Fibroblast of villous mesenchyme (primary cell): ENCODE measurements around the gene LSM10. TPM values are rescaled to one million over a fixed set of nuclear protein-coding genes. Genes with fewer than 3 reads are reported as not detected.
A peak's percentile ranks its signal among the peaks of the same experiment; 100 is the strongest.

Source experiments
- DNase-seq: peaks from one replicate; pipeline ENCODE4 v3.0.0-alpha.2; 2010; ENCODE audit warnings: low read depth
- H3K4me3 ChIP-seq: 2 replicates; pipeline ENCODE4 v1.5.1; 2011; ENCODE audit warnings: low read depth, mild to moderate bottlenecking, low read length
- CTCF ChIP-seq: IDR thresholded peaks from 2 replicates; pipeline ENCODE4 v1.5.1; 2012; ENCODE audit warnings: low read depth, mild to moderate bottlenecking, low read length; ENCODE audit not compliant: insufficient read depth
- total RNA-seq: library from RNA; depleted of rRNA; stranded (reverse); fragments of >200 nt; gene quantifications from 2 replicates; pipeline ENCODE4 v1.2.3, GENCODE V29; 2012

LSM10 gene
- total RNA-seq, 1 donor = 6.9 TPM

- DNase-seq = no peak
- no peak for TF ChIP-seq CTCF
- H3K4me3 ChIP-seq = no peak overlapping the region
Measured at GRCh38 chr1:36380782-36381181, 16.9 kb downstream of the LSM10 start.

- H3K4me3 ChIP-seq = no peak overlapping the region
- TF ChIP-seq CTCF = no peak
- no peak for DNase-seq
Measured at GRCh38 chr1:36380143-36380619, 17.5 kb downstream of the LSM10 start.

GRCh38 chr1:36377791-36378492 lies 19.8 kb downstream of the LSM10 start:
- TF ChIP-seq CTCF = no peak
- DNase-seq = no peak
- no peak overlapping the region for H3K4me3 ChIP-seq

GRCh38 chr1:36372617-36373016 lies 25.1 kb downstream of the LSM10 start:
- H3K4me3 ChIP-seq = no peak overlapping the region
- no peak for DNase-seq
- no peak for TF ChIP-seq CTCF

- peak; percentile 92 for TF ChIP-seq CTCF
- DNase-seq = peak; percentile 72
- H3K4me3 ChIP-seq = no peak overlapping the region
Measured at GRCh38 chr1:36369061-36369861, 28.4 kb downstream of the LSM10 start.

- no peak overlapping the region for H3K4me3 ChIP-seq
- no peak for TF ChIP-seq CTCF
- no peak for DNase-seq
Measured at GRCh38 chr1:36367798-36368197, 29.9 kb downstream of the LSM10 start.
